ENCODE data around the gene FKBP4. TPM values are rescaled to one million over a fixed set of nuclear protein-coding genes. Genes with fewer than 3 reads are reported as not detected.

FKBP4 gene
- total RNA-seq, 1 donor from 2014 or later = 44.8 TPM

- DNase-seq (ENCODE audit: low spot score in 2 of 2) (no peak), FAIRE-seq (no peak)
These were observed 46.4 kb downstream of the FKBP4 start for GRCh38 chr12:2841056-2841650.

DNA sequence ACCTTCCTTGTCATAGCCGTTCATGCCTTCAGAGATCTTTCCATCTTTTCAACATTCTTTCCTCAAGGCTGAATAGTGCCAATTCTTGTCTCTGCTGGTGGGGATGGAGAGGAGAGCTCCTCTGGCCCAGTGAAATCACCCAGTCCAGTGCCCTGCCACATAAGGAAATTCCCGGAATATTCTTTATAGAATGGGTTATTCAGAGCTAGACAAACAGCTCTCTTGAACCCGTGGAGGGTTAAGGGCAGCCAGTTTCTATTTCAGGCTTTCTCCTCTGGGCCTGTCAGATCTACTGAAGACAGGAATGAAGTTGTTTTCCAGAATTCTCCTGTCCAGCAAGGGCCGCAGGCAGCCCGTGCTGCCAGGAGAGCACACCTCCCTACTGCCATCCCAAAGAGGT lies 48.2 kb downstream of the FKBP4 start:
- no peak for FAIRE-seq

DNA sequence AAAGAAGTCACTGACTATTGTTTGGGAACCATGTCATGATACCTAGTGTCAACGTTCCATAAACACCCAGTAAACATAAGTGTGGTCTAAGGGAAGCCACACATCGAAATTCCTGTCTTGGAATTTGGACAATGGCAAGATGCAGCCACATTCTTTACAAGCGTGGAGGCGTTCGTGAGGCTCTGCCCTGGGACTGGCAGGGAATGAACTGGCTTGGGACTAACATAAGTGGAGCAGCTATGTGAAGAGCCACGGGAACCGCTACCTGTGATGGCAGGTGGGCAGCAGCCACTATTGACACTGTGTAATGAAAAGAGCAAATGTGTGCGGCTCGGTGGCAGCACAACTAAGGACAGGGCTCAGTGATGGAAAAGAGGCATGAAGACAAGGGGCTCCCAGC lies 50.0 kb downstream of the FKBP4 start:
- no peak for DNase-seq (ENCODE audit: low spot score in 2 of 2)
- FAIRE-seq = no peak

More for the DNA sequence above, 48.2 kb downstream of the FKBP4 start:
- no peak for DNase-seq (ENCODE audit: low spot score in 2 of 2)

GRCh38 chr12:2845280-2845679 lies 50.5 kb downstream of the FKBP4 start:
- no peak for DNase-seq (ENCODE audit: low spot score in 2 of 2)
- FAIRE-seq = no peak

GRCh38 chr12:2851931-2852330 lies 57.2 kb downstream of the FKBP4 start:
- DNase-seq (ENCODE audit: low spot score in 2 of 2) (no peak), FAIRE-seq (no peak)

- FAIRE-seq (no peak), DNase-seq (ENCODE audit: low spot score in 2 of 2) (peak; percentile 46 to 89)
These were observed 58.9 kb downstream of the FKBP4 start for GRCh38 chr12:2853626-2854025.

Other genes with a start within 250 kb of the FKBP4 start
- gene ITFG2, start 17.7 kb downstream of the FKBP4 start, total RNA-seq = 14.3 TPM
- gene NRIP2, start 40.1 kb downstream of the FKBP4 start, total RNA-seq = not detected
- gene TEX52, start 62.1 kb downstream of the FKBP4 start, total RNA-seq = not detected
- gene FOXM1, start 82.2 kb downstream of the FKBP4 start, total RNA-seq = 0.82 TPM
- gene RHNO1, start 82.3 kb downstream of the FKBP4 start, total RNA-seq = 49.7 TPM
- gene TULP3, start 95.9 kb downstream of the FKBP4 start, total RNA-seq = 6.9 TPM
- 0.41 TPM for gene TEAD4, start 164.4 kb downstream of the FKBP4 start, total RNA-seq

All from frontal cortex (tissue), 4 donors.